GM12878 (cell line): ENCODE data around the gene MYOM1. TPM values are rescaled to one million over a fixed set of nuclear protein-coding genes. Genes with fewer than 3 reads are reported as not detected.

ENCODE experiments used
- ATAC-seq: fragments of 200-7000 bp; cut with Tn5 transposase; 3 replicates; pipeline ENCODE4 v1.9.1; 2020; ENCODE audit warnings: mild to moderate bottlenecking, moderate library complexity
- BruUV-seq: library from RNA; stranded (reverse); fragments of 400-500 nt; replicated peaks from 2 replicates; lab custom pipeline; 2021; lab: Mats Ljungman, UMichigan
- CTCF ChIA-PET: fragments of 300-600 bp; sonication (Branson Sonifier 250); formaldehyde crosslinking; extraction: SDS; loops from one replicate; lab custom pipeline; 2021; ENCODE audit warnings: inconsistent platforms; lab: Yijun Ruan, JAX
- POLR2A ChIA-PET: fragments of 350-600 bp; formaldehyde crosslinking; extraction: SDS; loops from one replicate; lab custom pipeline; 2021; ENCODE audit warnings: inconsistent platforms; lab: Charles Lee
- RAD21 ChIA-PET: fragments of 300-600 bp; sonication (Branson Sonifier 250); formaldehyde crosslinking; loops from one replicate; lab custom pipeline; 2023; ENCODE audit warnings: antibody characterized with exemption; ENCODE audit not compliant: unreplicated experiment; lab: Charles Lee
- SMC1A ChIA-PET: fragments of 300-600 bp; sonication (Branson Sonifier 250); formaldehyde crosslinking; loops from one replicate; lab custom pipeline; 2023; ENCODE audit not compliant: unreplicated experiment, uncharacterized antibody; lab: Charles Lee
- DNase-seq: peaks from one replicate; pipeline ENCODE4 v3.0.0-alpha.2; 2011; ENCODE audit warnings: low read depth, low spot score
- FAIRE-seq: peaks from 3 replicates; lab custom pipeline; 2011; peaks lifted over from hg19 to GRCh38; lab: Jason Lieb, UNC
- H2AFZ ChIP-seq: 2 replicates; pipeline ENCODE4 v1.6.0; 2011; ENCODE audit warnings: low read depth, low read length, control low read depth; ENCODE audit not compliant: control insufficient read depth
- H3K27ac ChIP-seq: 2 replicates; pipeline ENCODE4 v1.5.1; 2011; ENCODE audit warnings: control low read depth; ENCODE audit not compliant: control insufficient read depth, insufficient read depth
- H3K27me3 ChIP-seq, 2 experiments: replicated peaks in 1 of 2; 2 replicates each; pipeline versions ENCODE4 v1.6.0 to v1.6.1; 2011; ENCODE audit warnings: low read length in 1 of 2; ENCODE audit not compliant: control insufficient read depth in 2 of 2, insufficient read depth in 2 of 2
- H3K36me3 ChIP-seq, 2 experiments: 2 replicates each; pipeline ENCODE4 v1.5.1; 2011; ENCODE audit warnings: low read length in 1 of 2; ENCODE audit not compliant: control insufficient read depth in 2 of 2, insufficient read depth in 2 of 2
- H3K4me1 ChIP-seq: 2 replicates; pipeline ENCODE4 v1.6.1; 2011; ENCODE audit warnings: mild to moderate bottlenecking, low read length, moderate library complexity, mixed read lengths; ENCODE audit not compliant: control insufficient read depth, insufficient read depth
- H3K4me2 ChIP-seq: 2 replicates; pipeline ENCODE4 v1.6.0; 2011; ENCODE audit warnings: control low read depth; ENCODE audit not compliant: control insufficient read depth, insufficient read depth
- H3K4me3 ChIP-seq: fragments of 200-600 bp; sonication (generic); 2 replicates; pipeline ENCODE4 v1.5.1; 2016
- H3K79me2 ChIP-seq: 2 replicates; pipeline ENCODE4 v1.6.0; 2011; ENCODE audit warnings: low read length; ENCODE audit not compliant: control insufficient read depth, insufficient read depth
- H3K9ac ChIP-seq: 2 replicates; pipeline ENCODE4 v1.8.0; 2011; ENCODE audit warnings: low read length, control low read depth, mixed read lengths; ENCODE audit not compliant: control insufficient read depth, insufficient read depth
- H3K9me3 ChIP-seq: replicated peaks from 3 replicates; pipeline ENCODE4 v1.5.1; 2011; ENCODE audit warnings: mild to moderate bottlenecking, low read length; ENCODE audit not compliant: control insufficient read depth, insufficient read depth
- H4K20me1 ChIP-seq: 2 replicates; pipeline ENCODE4 v1.6.0; 2011; ENCODE audit not compliant: control insufficient read depth, insufficient read depth
- ASH2L ChIP-seq: fragments of 300-600, 200-600 bp; sonication (generic); IDR thresholded peaks from 2 replicates; pipeline ENCODE4 v1.6.1; 2017; ENCODE audit warnings: low read depth, mild to moderate bottlenecking, borderline replicate concordance
- ATF2 ChIP-seq: IDR thresholded peaks from 2 replicates; pipeline ENCODE4 v1.6.1; 2012; ENCODE audit warnings: low read length, inconsistent platforms
- PBX3 ChIP-seq: IDR thresholded peaks from 2 replicates; pipeline ENCODE4 v1.6.1; 2011; ENCODE audit warnings: mild to moderate bottlenecking, low read depth, low read length, moderate library complexity; ENCODE audit not compliant: insufficient replicate concordance
- POLR2A ChIP-seq: IDR thresholded peaks from 2 replicates; pipeline ENCODE4 v1.6.1; 2011; ENCODE audit warnings: low read depth, mild to moderate bottlenecking, low read length
- WGBS: methylation state at CpG from one replicate; pipeline ENCODE4 v1.1.6; 2016; ENCODE audit warnings: low lambda C conversion rate; ENCODE audit not compliant: insufficient replicate concordance, insufficient coverage; ENCODE audit errors: missing lambda C conversion rate; 5-methylcytosine and 5-hydroxymethylcytosine counted together
- in situ Hi-C: fragments of 300-500 bp; cut with MboI; formaldehyde crosslinking; loops from 9 replicates; pipeline ENCODE4 v1.14.3; 2018; ENCODE audit warnings: mixed read lengths
- intact Hi-C: fragments of 100-400 bp; cut with micrococcal nuclease; formaldehyde crosslinking; loops from one replicate; pipeline ENCODE4 v1.14.2; 2022; ENCODE audit not compliant: unreplicated experiment
- polyA plus RNA-seq, 11 experiments: library from polyadenylated mRNA; depleted of rRNA in 4 of 11; unstranded in 6 of 11; stranded (reverse) in 5 of 11; fragments of >200 nt; fragmentation: Nextera tagmentation in 4 of 11; fragmentation: Illumina TruSeq in 1 of 11; extraction: Ambion mirVana in 4 of 11; extraction: Trizol in 1 of 11; gene quantifications; 1 replicate in 1 of 11; 2 replicates in 10 of 11; pipeline versions ENCODE4 v1.2.1 to v1.2.3, GENCODE V29; 2011 to 2016; ENCODE audit warnings: inconsistent platforms in 2 of 11, missing spikeins in 2 of 11, low read depth in 1 of 11
- total RNA-seq, 4 experiments: library from RNA; depleted of rRNA in 3 of 4; stranded (reverse); fragments of >200 nt in 3 of 4; fragmentation: Illumina TruSeq in 1 of 4; extraction: Trizol in 1 of 4; gene quantifications; 2 replicates each; pipeline versions ENCODE4 v1.2.1 to v1.2.3, GENCODE V29; 2013 to 2021
- TF ChIP-seq, protein P1 (sequence below): IDR thresholded peaks from 2 replicates; pipeline ENCODE4 v1.6.1; 2012; ENCODE audit warnings: low read depth, low read length, improper control_type of control experiment

MYOM1 gene
- total and polyA plus RNA-seq, 10 of the 15 experiments (the other 5 are each of a cell fraction or from before 2014, with no cell fraction given), result 0.06 to 1.0 (median 0.57) TPM

GRCh38 chr18:3193331-3193730 is 26.4 kb downstream of the MYOM1 start:
- ATAC-seq, result no peak
- whole genome bisulfite sequencing, result 0% methylated on average over 1 of the region's 1 CpG
- SMC1A ChIA-PET, result interaction anchor here (0.6 to 1.4 kb wide), 9 partner anchors 9 to 70 kb away, joined by 3 to 5 read pairs (median 4); no protein-coding TSS in a partner anchor

More at GRCh38 chr18:3193331-3193730, 26.4 kb downstream of the MYOM1 start:
- Histone ChIP-seq H3K36me3 (no peaks in the 10 kb centered on the region), H3K27ac (no peak overlapping the region), H3K79me2 (no peaks in the 10 kb centered on the region), H3K4me2 (no peak overlapping the region), H3K27me3 (no peaks in the 10 kb centered on the region), H3K4me1 (no peaks in the 10 kb centered on the region), H3K9ac (no peak overlapping the region), H3K4me3 (no peak overlapping the region), H4K20me1 (no peaks in the 10 kb centered on the region), H2AFZ (no peak overlapping the region), H3K9me3 (no peaks in the 10 kb centered on the region)
- DNase-seq (no peak), FAIRE-seq (no peak)
- intact Hi-C loops (no loop called here), in situ Hi-C loops (no loop called here)
- BruUV-seq, result no TSS peak
- TF ChIP-seq POLR2A, result no peak
- TF ChIP-seq, protein P1, sequence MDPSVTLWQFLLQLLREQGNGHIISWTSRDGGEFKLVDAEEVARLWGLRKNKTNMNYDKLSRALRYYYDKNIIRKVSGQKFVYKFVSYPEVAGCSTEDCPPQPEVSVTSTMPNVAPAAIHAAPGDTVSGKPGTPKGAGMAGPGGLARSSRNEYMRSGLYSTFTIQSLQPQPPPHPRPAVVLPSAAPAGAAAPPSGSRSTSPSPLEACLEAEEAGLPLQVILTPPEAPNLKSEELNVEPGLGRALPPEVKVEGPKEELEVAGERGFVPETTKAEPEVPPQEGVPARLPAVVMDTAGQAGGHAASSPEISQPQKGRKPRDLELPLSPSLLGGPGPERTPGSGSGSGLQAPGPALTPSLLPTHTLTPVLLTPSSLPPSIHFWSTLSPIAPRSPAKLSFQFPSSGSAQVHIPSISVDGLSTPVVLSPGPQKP, result no peak
- no peak for TF ChIP-seq ATF2
- TF ChIP-seq ASH2L, result no peak
- TF ChIP-seq PBX3, result no peak
- ChIA-PET CTCF (interaction anchor here (1.3 to 3.3 kb wide), 3 partner anchors 11 to 42 kb away, joined by 3 to 20 read pairs (median 12); no protein-coding TSS in a partner anchor), RAD21 (interaction anchor here (1.2 to 2.4 kb wide), 3 partner anchors 14 to 42 kb away, joined by 4 to 7 read pairs (median 4); no protein-coding TSS in a partner anchor), POLR2A (no interaction called here)
